Glutamatergic neuron (in vitro differentiated cells): ENCODE measurements around the gene CLN5. TPM values are rescaled to one million over a fixed set of nuclear protein-coding genes. Genes with fewer than 3 reads are reported as not detected.
A peak's percentile ranks its signal among the peaks of the same experiment; 100 is the strongest.

Experiments
- DNase-seq: peaks from one replicate; pipeline ENCODE4 v3.0.0; 2022
- H3K27ac Mint-ChIP-seq: one replicate; pipeline ENCODE4 v1.8.0; 2020; ENCODE audit warnings: mild to moderate bottlenecking, mixed read lengths, inconsistent platforms; ENCODE audit not compliant: unreplicated experiment
- H3K27me3 Mint-ChIP-seq: one replicate; pipeline ENCODE4 v1.8.0; 2020; ENCODE audit warnings: mild to moderate bottlenecking, moderate library complexity, mixed read lengths, inconsistent platforms; ENCODE audit not compliant: unreplicated experiment
- H3K36me3 Mint-ChIP-seq: one replicate; pipeline ENCODE4 v1.8.0; 2020; ENCODE audit warnings: mild to moderate bottlenecking, mixed read lengths, inconsistent platforms; ENCODE audit not compliant: unreplicated experiment
- H3K4me1 Mint-ChIP-seq: one replicate; pipeline ENCODE4 v1.8.0; 2020; ENCODE audit warnings: mild to moderate bottlenecking, low read depth, mixed read lengths, inconsistent platforms; ENCODE audit not compliant: unreplicated experiment
- H3K4me3 Mint-ChIP-seq: one replicate; pipeline ENCODE4 v1.8.0; 2020; ENCODE audit warnings: mild to moderate bottlenecking, mixed read lengths, inconsistent platforms; ENCODE audit not compliant: unreplicated experiment
- H3K9me3 Mint-ChIP-seq: one replicate; pipeline ENCODE4 v1.8.0; 2020; ENCODE audit warnings: mild to moderate bottlenecking, moderate library complexity, mixed read lengths, inconsistent platforms; ENCODE audit not compliant: unreplicated experiment
- CTCF ChIP-seq: fragments of 200-600 bp; sonication (generic); IDR thresholded peaks from one replicate; pipeline ENCODE4 v1.5.0; 2021; ENCODE audit not compliant: partially characterized antibody, unreplicated experiment
- total RNA-seq: library from RNA; stranded (reverse); fragmentation: NEBNext Ultra II Directional; extraction: Animal tissue kit (Norgen Biotek cat#: 25700); gene quantifications from one replicate; pipeline ENCODE4 v1.2.1, GENCODE V29; 2021; ENCODE audit not compliant: unreplicated experiment

CLN5 gene
- total RNA-seq, 1 donor from 2014 or later, result 14.6 TPM

- H3K9me3 Mint-ChIP-seq, result peaks cover 9% of the 10 kb centered on the region
- H3K4me1 Mint-ChIP-seq, result peaks cover 23% of the 10 kb centered on the region
- no peak for TF ChIP-seq CTCF
- H3K36me3 Mint-ChIP-seq, result peaks cover 4% of the 10 kb centered on the region
- H3K27me3 Mint-ChIP-seq, result peaks cover 11% of the 10 kb centered on the region
- DNase-seq, result peak; percentile 83
- H3K4me3 Mint-ChIP-seq, result peak within 1 kb of the TSS; percentile 100
- H3K27ac Mint-ChIP-seq, result peak within 1 kb of the TSS; percentile 99
Observed at GRCh38 chr13:77026861-77027621, 35.2 kb downstream of the CLN5 start, which contains the start of gene FBXL3. Gene FBXL3 (minus strand): TSS chr13:77027159. CDS start chr13:77021860, 5,299 bp downstream.

GRCh38 chr13:77028202-77028601 lies 36.3 kb downstream of the CLN5 start:
- Mint-ChIP-seq H3K4me3 (peak overlapping the region; percentile 100), H3K27ac (peak overlapping the region; percentile 84), H3K27me3 (peaks cover 11% of the 10 kb centered on the region), H3K9me3 (peaks cover 10% of the 10 kb centered on the region), H3K36me3 (peaks cover 4% of the 10 kb centered on the region), H3K4me1 (peaks cover 23% of the 10 kb centered on the region)
- no peak for DNase-seq
- TF ChIP-seq CTCF, result no peak

- TF ChIP-seq CTCF, result no peak
- Mint-ChIP-seq H3K27ac (no peak overlapping the region), H3K36me3 (peaks cover 4% of the 10 kb centered on the region), H3K4me3 (no peak overlapping the region), H3K4me1 (peaks cover 16% of the 10 kb centered on the region), H3K9me3 (peaks cover 10% of the 10 kb centered on the region), H3K27me3 (peaks cover 11% of the 10 kb centered on the region)
- no peak for DNase-seq
Observed at GRCh38 chr13:77029436-77029835, 37.6 kb downstream of the CLN5 start.

- H3K4me1 Mint-ChIP-seq, result peaks cover 12% of the 10 kb centered on the region
- no peak for TF ChIP-seq CTCF
- peaks cover 4% of the 10 kb centered on the region for H3K36me3 Mint-ChIP-seq
- peaks cover 7% of the 10 kb centered on the region for H3K27me3 Mint-ChIP-seq
- peaks cover 10% of the 10 kb centered on the region for H3K9me3 Mint-ChIP-seq
- H3K27ac Mint-ChIP-seq, result no peak overlapping the region
- no peak overlapping the region for H3K4me3 Mint-ChIP-seq
- DNase-seq, result no peak
Observed at GRCh38 chr13:77031656-77032243, 39.9 kb downstream of the CLN5 start.

- no peaks in the 10 kb centered on the region for H3K4me1 Mint-ChIP-seq
- DNase-seq, result no peak
- peaks cover 2% of the 10 kb centered on the region for H3K9me3 Mint-ChIP-seq
- no peak for TF ChIP-seq CTCF
- H3K27ac Mint-ChIP-seq, result no peak overlapping the region
- no peak overlapping the region for H3K4me3 Mint-ChIP-seq
- H3K36me3 Mint-ChIP-seq, result peaks cover 4% of the 10 kb centered on the region
- H3K27me3 Mint-ChIP-seq, result no peaks in the 10 kb centered on the region
Observed at GRCh38 chr13:77033717-77034302, 41.9 kb downstream of the CLN5 start.
